HG02884 (cell line): Measurements from ENCODE around the gene SLC47A1.
"Not testable (repeated sequence)": the region's sequence is repeated elsewhere in the genome, so short reads cannot be mapped to it uniquely, and the experiment has no call there.

Experiments
- ATAC-seq: cut with Tn5 transposase; IDR thresholded peaks from one replicate; pipeline ENCODE4 v1.9.1; 2021; ENCODE audit warnings: mild to moderate bottlenecking, moderate library complexity; ENCODE audit not compliant: unreplicated experiment

The SLC47A1 gene

DNA sequence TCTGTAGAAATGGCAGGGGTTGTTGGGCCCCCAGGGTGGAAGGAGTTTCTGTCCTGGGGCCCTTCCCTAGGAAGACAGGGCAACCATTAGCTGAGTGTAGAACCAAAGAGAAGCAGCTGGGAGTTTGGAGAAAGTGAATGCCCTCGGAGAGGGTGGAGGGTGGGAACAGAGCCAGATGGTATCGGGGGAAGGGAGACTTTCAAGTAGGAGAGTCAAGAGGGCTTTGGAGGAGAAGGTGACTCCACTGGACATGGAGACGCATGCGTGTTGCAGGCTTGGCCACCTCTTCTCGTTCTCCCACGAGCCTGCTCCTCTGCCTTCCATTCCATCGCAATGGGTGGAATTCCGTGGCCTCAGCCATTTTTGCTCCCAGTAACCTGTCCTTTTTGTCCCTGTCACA is 19.4 kb downstream of the SLC47A1 start:
- no peak for ATAC-seq

GRCh38 chr17:19554393-19554792 is 20.7 kb downstream of the SLC47A1 start:
- ATAC-seq = no peak

- ATAC-seq = no peak
Measured at GRCh38 chr17:19555746-19556145, 22.1 kb downstream of the SLC47A1 start.

DNA sequence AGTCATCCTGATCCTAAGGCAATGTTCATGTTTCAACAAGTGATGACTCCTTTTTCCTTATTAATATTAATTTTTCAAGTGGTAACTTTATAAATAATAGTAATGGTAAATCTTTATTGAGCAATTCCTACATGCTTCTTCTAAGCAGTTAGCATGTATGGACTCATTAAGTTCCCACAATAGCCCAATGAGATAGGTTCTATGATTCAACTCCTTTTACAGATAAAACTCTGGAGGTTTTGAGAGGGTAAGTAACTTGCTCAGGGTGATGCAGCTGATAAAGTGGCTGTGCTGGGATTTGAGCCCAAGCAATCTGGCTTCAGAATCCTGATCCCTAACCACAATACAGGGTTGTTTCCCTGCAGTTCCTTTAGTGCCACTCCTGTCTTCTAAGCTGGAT is 25.3 kb downstream of the SLC47A1 start:
- ATAC-seq = no peak

GRCh38 chr17:19561697-19562318 is 28.2 kb downstream of the SLC47A1 start:
- ATAC-seq = no peak

GRCh38 chr17:19565817-19566575 is 32.3 kb downstream of the SLC47A1 start:
- no peak for ATAC-seq

DNA sequence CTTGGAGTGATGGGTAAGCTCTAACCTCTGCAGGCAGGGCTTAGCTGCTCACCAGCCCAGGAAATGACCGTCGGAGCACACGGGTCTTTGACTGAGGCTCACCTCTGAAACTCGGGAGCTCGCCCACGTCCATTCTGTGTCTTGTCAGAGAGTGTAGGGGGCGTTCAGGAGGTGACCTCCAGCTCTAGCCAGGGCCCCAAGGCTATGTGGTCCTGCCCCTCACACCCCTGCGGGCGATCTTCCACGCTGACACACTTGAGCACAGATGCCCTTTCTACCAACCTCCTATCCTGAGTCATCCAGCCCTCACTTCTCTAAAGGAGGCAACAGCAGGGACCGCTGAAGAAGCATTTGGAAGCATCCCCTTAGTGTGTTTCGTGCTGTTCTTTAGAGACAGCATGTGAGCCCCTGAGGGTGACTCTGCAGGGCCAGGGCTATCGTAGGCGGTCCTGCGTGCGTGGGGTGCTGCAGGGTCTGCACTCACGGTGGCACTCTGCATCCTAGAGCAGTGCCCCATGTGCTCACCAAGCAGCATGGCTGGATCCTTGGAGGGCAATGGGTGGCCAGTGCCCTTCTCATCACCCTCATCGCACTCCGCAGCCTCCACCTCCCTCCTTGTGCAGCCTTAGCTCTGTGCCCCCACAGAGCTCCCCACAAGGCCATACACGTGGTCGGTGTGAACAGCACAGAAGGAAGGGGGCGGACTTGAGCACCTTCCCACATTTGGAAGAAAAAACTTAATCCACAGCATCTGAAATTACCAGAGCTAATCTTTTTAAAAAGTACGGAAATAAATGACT is 33.8 kb downstream of the SLC47A1 start:
- ATAC-seq = no peak

DNA sequence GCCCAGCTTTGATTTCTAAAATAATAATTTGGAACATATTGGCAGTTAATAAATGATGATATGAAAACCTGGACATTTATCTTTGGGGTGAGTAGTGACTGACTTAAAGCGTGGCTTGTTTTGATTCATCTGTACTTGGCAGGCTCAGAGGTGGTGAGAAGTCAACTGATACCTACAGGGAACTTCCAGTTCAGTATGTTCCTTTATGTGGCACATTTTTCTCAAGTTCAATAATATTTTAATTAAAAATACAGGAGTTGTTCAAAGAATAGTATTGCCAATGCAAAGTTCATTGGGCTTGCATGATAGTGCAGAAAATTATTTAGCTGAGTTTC is 34.3 kb downstream of the SLC47A1 start:
- ATAC-seq = no peak

DNA sequence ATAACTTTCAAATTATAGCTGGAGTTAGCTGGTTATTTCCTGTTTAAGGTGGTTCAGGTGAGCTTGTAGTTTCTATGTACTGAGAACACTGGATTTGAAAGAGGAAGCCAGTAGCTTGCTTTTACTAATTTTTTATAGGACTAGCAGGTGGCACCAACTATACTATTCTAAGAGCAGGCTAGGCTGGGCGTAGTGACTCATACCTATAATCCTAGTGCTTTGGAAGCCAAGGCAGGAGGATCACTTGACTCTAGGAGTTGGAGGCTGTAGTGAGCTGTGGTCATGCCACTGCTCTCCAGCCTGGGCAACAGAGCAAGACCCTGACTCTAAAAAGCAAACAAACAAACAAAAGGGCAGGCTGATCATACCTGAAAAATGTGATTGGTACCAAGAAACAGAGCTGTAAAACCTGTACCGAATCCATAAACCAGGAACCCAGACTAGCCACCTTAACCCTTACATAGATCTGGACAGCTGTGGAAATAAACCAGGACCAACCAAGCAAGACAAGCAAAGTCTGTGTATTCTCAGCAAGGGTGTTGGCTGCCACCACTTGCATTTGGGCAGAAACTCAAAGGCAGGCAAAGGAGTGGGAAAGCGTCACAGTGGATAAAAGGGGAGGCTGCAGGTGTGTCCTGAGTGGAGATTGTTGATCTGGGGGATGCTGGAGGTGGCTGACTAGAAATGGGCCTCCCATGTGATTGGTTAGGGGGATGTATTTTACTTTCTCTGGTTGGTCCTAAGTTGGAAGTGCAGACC is 36.3 kb downstream of the SLC47A1 start:
- ATAC-seq = no peak

- ATAC-seq = no peak
Measured at GRCh38 chr17:19570544-19571062, 36.9 kb downstream of the SLC47A1 start.

DNA sequence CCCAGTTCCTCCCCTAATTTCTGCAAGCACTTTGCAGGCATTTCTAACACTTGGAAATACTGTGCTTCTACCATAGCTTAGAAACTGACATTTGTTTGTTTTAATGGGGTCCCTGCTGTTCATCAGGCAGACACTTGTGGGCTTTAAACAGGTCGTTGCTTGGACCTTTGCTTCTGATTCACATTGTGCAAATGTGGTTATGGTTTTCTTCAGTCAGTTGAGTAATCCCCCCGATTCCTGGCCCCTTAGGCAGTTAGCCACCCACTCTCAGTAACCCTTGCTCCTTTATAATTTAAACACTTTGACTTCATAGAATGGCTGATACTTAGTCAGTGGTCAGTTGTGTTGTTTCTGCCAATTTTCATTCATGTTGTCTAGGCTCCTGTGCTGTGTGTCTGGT is 39.4 kb downstream of the SLC47A1 start:
- no peak for ATAC-seq

DNA sequence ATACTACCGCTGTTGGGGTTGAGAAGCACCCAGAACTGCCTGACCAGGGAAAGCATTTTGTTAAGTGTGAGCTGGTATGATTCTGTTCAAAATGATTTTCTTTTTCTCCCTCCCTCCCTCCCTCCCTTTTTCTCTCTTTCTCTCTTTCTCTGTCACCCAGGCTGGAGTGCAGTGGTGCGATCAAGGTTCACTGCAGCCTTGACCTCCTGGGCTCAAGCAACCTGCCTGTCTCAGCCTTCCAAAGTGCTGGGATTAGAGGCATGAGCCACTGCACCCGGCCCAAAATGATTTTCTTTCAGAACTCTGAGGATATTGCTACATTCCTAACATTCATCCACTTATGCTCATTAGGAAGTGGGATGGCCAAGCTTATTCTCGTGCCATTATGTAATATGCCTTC is 41.3 kb downstream of the SLC47A1 start:
- ATAC-seq = no peak

DNA sequence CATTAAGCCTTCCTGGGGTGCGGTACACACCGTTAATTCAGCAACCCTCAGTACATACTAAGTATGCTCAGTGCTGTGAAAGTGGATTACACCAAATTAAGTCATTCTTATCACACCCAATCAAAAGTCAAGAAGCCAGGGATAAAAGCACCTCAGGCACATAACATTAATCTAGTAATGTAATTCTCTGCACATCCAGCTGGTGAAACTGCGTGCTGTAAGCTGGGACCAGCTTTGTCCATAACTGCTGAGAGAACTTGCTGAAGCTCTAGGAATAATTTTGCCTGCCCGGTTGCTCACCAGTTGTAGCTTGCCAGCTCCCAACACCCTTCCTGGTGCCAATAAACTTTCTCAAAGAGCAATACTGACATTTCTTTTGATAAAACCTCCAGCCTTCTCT is 44.9 kb downstream of the SLC47A1 start:
- no peak for ATAC-seq

DNA sequence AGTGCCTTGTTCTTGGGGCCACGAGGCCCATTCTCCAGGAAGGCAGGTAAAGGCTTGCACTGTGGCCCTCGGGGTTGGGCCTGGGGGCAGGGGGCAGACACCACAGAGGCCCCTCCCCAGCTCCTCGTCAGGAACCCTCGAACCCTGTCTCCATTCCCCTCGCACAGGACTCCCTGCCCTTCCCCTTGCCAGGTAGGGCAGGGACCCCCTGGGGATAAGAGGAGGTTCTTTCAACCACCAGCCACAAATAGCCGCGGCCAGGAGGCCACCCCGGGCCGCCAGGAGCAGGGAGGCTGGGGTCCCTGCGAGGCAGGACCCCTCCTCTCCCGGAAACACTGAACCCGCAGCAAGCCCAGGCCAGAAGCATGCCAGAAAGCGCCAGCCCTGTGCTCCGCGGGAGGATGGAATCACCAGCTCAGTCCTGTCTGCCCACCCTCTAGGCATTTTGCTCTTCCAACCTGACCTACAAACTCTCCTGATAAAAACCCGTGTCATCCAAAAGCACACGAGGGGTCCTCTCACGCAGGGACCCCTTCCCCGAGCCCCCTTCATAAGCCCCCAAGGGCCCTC is 45.6 kb downstream of the SLC47A1 start:
- no peak for ATAC-seq

GRCh38 chr17:19579867-19580565 is 46.4 kb downstream of the SLC47A1 start:
- no peak for ATAC-seq

DNA sequence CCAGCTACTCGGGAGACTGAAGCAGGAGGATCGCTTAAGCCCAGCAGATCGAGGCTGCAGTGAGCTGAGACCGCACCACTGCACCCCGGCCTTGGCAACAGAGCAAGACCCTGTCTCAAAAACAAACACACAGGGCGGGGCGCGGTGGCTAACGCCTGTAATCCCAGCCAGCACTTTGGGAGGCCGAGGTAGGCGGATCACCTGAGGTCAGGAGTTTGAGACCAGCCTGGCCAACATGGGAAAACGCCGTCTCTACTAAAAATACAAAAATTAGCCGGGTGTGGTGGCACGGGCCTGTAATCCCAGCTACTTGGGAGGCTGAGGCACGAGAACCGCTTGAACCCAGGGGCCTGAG is 46.9 kb downstream of the SLC47A1 start:
- not testable (repeated sequence) for ATAC-seq

GRCh38 chr17:19582152-19582551 is 48.5 kb downstream of the SLC47A1 start:
- ATAC-seq = not testable (repeated sequence)

DNA sequence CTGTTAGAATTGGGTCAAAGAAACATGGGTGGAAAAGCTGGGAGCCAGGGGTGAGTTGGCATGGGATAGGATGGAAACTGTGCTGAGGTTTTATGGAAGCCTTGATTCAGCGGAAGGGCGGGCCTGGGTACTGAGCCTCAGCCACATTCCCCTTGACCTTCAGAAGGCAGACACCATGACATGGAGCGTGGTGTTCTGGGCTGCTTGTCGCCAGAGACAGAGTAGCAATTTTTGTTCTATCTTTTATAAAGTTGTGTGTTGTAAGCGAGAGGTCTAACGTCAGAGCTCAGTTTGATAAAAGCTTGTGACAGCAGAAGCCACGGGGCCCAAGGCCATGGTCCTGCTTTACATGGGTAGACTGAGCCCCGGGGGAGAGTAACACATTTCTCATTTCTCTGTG is 50.2 kb downstream of the SLC47A1 start:
- ATAC-seq = no peak

- no peak for ATAC-seq
Measured at GRCh38 chr17:19590451-19590850, 56.8 kb downstream of the SLC47A1 start.

- ATAC-seq = no peak
Measured at GRCh38 chr17:19590912-19591551, 57.4 kb downstream of the SLC47A1 start.
